HPDE6-E6E7 (cell line): ENCODE data around the gene GORASP1.

ENCODE experiments used
- DNase-seq: peaks from one replicate; pipeline ENCODE4 v3.0.0; 2011; ENCODE audit warnings: missing footprints; ENCODE audit errors: extremely low spot score

The GORASP1 gene

GRCh38 chr3:39141171-39141995 lies 34.0 kb upstream of the GORASP1 start:
- DNase-seq: peak; percentile 65

- DNase-seq: no peak
Observed at GRCh38 chr3:39140341-39140971, 33.0 kb upstream of the GORASP1 start.

GRCh38 chr3:39139442-39139841 lies 32.0 kb upstream of the GORASP1 start:
- no peak for DNase-seq

GRCh38 chr3:39138804-39139415 lies 31.5 kb upstream of the GORASP1 start:
- no peak for DNase-seq

GRCh38 chr3:39137991-39138803 lies 30.8 kb upstream of the GORASP1 start:
- no peak for DNase-seq

- no peak for DNase-seq
Observed at GRCh38 chr3:39137435-39137936, 30.1 kb upstream of the GORASP1 start.

- no peak for DNase-seq
Observed at GRCh38 chr3:39136533-39137434, 29.4 kb upstream of the GORASP1 start.

GRCh38 chr3:39135170-39135805 lies 27.9 kb upstream of the GORASP1 start:
- no peak for DNase-seq

- DNase-seq: no peak
Observed at GRCh38 chr3:39134305-39134704, 26.9 kb upstream of the GORASP1 start.

GRCh38 chr3:39133822-39134221 lies 26.4 kb upstream of the GORASP1 start:
- DNase-seq: no peak

GRCh38 chr3:39133093-39133490 lies 25.7 kb upstream of the GORASP1 start:
- no peak for DNase-seq

GRCh38 chr3:39132096-39133092 lies 25.0 kb upstream of the GORASP1 start:
- DNase-seq: no peak

- DNase-seq: no peak
Observed at GRCh38 chr3:39130693-39131265, 23.4 kb upstream of the GORASP1 start.

- DNase-seq: no peak
Observed at GRCh38 chr3:39130026-39130425, 22.6 kb upstream of the GORASP1 start.

- DNase-seq: no peak
Observed at GRCh38 chr3:39128951-39129350, 21.5 kb upstream of the GORASP1 start.

GRCh38 chr3:39127908-39128304 lies 20.5 kb upstream of the GORASP1 start:
- no peak for DNase-seq

GRCh38 chr3:39127269-39127907 lies 20.0 kb upstream of the GORASP1 start:
- no peak for DNase-seq

- no peak for DNase-seq
Observed at GRCh38 chr3:39126532-39127071, 19.2 kb upstream of the GORASP1 start.
